Activated CD8-positive, alpha-beta memory T cell treated with anti-CD3 and anti-CD28 coated beads, Interleukin-2, amount 50 U/mL, for 1 hour (primary cell): Measurements from ENCODE around the gene NFYC.
A peak's percentile ranks its signal among the peaks of the same experiment; 100 is the strongest.
"Not testable (repeated sequence)": the region's sequence is repeated elsewhere in the genome, so short reads cannot be mapped to it uniquely, and the experiment has no call there.

ENCODE experiments used
- DNase-seq: peaks from one replicate; pipeline ENCODE4 v3.0.0-alpha.2; 2020; ENCODE audit errors: extremely low read depth

The NFYC gene

GRCh38 chr1:40665335-40666171 lies 26.0 kb upstream of the NFYC start, which contains the start of gene RIMS3:
TSS of gene RIMS3 (minus strand) at chr1:40665682. CDS start at chr1:40641925, 23,757 bp downstream.
- peak; percentile 35 for DNase-seq

- DNase-seq, result peak; percentile 45
These were observed 22.6 kb upstream of the NFYC start for GRCh38 chr1:40668769-40669525.

GRCh38 chr1:40673452-40673851 lies 18.1 kb upstream of the NFYC start:
- no peak for DNase-seq

GRCh38 chr1:40676501-40676900 lies 15.0 kb upstream of the NFYC start:
- no peak for DNase-seq

- no peak for DNase-seq
These were observed 12.1 kb upstream of the NFYC start for GRCh38 chr1:40679165-40679953.

GRCh38 chr1:40684669-40685068 lies 6.8 kb upstream of the NFYC start:
- no peak for DNase-seq

- DNase-seq, result no peak
These were observed 4.4 kb upstream of the NFYC start for GRCh38 chr1:40687059-40687458.

GRCh38 chr1:40687661-40688060 lies 3.8 kb upstream of the NFYC start:
- no peak for DNase-seq

GRCh38 chr1:40689737-40690136 lies 1.8 kb upstream of the NFYC start:
- no peak for DNase-seq

GRCh38 chr1:40690771-40691537 lies 550 bp upstream of the NFYC start:
- DNase-seq, result no peak

- no peak for DNase-seq
These were observed 958 bp downstream of the NFYC start for GRCh38 chr1:40692429-40692895.

- no peak for DNase-seq
These were observed 1.9 kb downstream of the NFYC start for GRCh38 chr1:40693425-40693824.

GRCh38 chr1:40694353-40694874 lies 2.9 kb downstream of the NFYC start:
- no peak for DNase-seq

GRCh38 chr1:40696294-40696693 lies 4.8 kb downstream of the NFYC start:
- no peak for DNase-seq

GRCh38 chr1:40697436-40697835 lies 5.9 kb downstream of the NFYC start:
- no peak for DNase-seq

- no peak for DNase-seq
These were observed 8.3 kb downstream of the NFYC start for GRCh38 chr1:40699787-40700186.

GRCh38 chr1:40701684-40702083 lies 10.2 kb downstream of the NFYC start:
- no peak for DNase-seq

- DNase-seq, result not testable (repeated sequence)
These were observed 11.3 kb downstream of the NFYC start for GRCh38 chr1:40702810-40703209.

- no peak for DNase-seq
These were observed 11.8 kb downstream of the NFYC start for GRCh38 chr1:40703316-40703715.

GRCh38 chr1:40704817-40705733 lies 13.6 kb downstream of the NFYC start:
- no peak for DNase-seq
